Activated CD8-positive, alpha-beta memory T cell treated with anti-CD3 and anti-CD28 coated beads, Interleukin-2, amount 50 U/mL, for 48 hours (primary cell): ENCODE measurements around the gene DENND4C.

Source experiments
- DNase-seq: peaks from one replicate; pipeline ENCODE4 v3.0.0-alpha.2; 2020

DENND4C gene

GRCh38 chr9:19270421-19270949 is 40.0 kb downstream of the DENND4C start:
- no peak for DNase-seq

GRCh38 chr9:19271081-19271480 is 40.6 kb downstream of the DENND4C start:
- DNase-seq: no peak

DNA sequence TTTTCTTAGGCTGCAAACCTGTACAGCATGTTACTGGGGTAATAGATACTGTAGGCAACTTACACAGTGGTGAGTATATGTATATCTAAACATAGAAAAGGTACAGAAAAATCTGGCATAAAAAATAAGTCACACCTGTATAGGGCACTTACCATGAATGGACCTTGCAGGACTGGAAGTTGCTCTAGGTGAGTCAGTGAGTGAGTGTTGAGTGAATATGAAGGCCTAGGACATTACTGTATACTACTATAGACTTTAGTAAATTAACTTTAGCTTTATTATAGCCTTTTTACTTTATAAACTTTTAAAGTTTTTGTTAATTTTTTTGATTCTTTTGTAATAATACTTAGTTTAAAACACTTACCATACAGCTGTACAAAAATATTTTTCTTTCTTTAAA is 51.3 kb downstream of the DENND4C start:
- no peak for DNase-seq

GRCh38 chr9:19283072-19283710 is 52.7 kb downstream of the DENND4C start:
- DNase-seq: no peak

- DNase-seq: no peak
Measured at GRCh38 chr9:19284729-19285128, 54.2 kb downstream of the DENND4C start.

DNA sequence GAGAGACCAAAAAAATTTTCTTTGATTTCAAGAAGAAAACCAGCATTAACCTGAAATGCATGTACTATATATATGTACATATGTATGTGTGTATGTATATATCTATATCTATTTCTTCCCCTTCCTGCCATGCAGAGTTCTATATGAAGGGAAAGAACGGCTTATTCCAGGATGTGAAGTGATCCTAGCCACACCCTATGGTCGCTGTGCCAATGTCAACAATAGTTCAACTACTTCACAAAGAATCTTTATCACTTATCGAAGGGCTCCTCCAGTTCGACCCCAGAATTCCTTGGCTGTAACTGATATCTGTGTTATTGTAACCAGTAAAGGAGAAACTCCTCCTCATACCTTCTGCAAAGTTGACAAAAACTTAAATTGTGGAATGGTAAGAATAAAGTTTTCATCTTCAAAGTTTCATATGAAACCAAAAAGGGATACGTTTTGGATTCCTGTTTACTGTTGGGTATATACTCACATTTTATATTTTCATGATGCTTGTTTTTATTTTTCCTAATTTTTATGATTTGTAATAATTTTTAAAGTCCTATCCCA is 56.2 kb downstream of the DENND4C start:
- DNase-seq: no peak

- no peak for DNase-seq
Measured at GRCh38 chr9:19288081-19288480, 57.6 kb downstream of the DENND4C start.

DNA sequence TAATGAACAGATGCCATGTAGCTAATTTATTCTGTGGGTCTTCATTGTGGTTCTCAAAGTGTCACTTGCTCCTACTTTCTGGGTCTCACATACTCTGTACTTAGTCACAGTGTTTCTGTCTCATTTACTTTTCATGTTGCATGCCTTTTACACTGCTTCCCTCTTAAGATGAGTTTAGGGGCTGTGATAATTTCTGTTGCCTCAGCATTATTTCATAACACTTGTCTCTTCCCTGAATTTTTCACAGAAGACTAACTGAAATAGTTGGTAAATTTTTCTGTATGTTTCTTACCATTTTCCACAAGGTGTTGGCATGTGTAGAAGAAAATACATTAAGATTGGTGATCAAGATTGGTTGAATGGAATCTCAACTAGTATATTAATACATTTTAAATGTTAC is 59.6 kb downstream of the DENND4C start:
- no peak for DNase-seq

- DNase-seq: no peak
Measured at GRCh38 chr9:19294219-19294618, 63.7 kb downstream of the DENND4C start.

GRCh38 chr9:19298436-19299000 is 68.0 kb downstream of the DENND4C start:
- no peak for DNase-seq

GRCh38 chr9:19303216-19303615 is 72.7 kb downstream of the DENND4C start:
- DNase-seq: no peak

DNA sequence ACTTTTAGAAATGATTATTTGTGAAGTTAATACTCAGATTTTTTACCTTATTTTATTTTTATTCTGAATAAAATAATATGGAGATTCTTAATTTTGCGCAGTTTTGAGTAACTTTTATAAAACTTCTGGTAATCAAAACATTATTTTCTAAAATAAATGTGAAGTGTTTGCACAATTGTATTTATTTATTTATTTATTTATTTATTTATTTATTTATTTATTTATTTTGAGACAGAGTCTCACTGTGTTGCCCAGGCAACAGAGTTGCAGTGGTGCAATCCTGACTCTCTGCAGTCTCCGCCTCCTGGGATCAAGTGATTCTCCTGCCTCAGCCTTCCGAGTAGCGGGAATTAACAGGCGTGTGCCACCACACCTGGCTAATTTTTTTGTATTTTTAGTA is 76.1 kb downstream of the DENND4C start:
- no peak for DNase-seq

DNA sequence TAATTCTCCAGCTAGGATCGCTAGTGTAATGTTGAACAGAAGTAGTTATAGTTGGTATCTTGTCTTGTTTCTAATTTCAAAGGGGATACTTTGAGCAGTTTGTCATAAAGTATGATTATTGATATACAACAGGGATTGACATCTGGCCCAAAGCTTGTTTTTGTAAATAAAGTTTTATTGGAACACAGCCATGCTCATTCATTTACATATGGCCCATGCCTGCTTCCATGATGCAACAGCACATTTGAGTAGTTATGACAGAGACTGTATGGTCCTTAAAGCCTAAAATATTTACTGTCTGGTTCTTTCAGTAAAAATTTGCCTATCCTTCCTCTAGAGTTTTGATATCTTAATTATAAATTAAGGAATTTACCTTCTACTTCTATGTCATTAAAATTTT is 79.8 kb downstream of the DENND4C start:
- no peak for DNase-seq

- DNase-seq: no peak
Measured at GRCh38 chr9:19313573-19313972, 83.1 kb downstream of the DENND4C start.

GRCh38 chr9:19320495-19320894 is 90.0 kb downstream of the DENND4C start:
- DNase-seq: no peak

- DNase-seq: no peak
Measured at GRCh38 chr9:19331877-19332276, 101.4 kb downstream of the DENND4C start.

- no peak for DNase-seq
Measured at GRCh38 chr9:19336166-19336565, 105.7 kb downstream of the DENND4C start.

- DNase-seq: no peak
Measured at GRCh38 chr9:19342947-19343346, 112.5 kb downstream of the DENND4C start.

DNA sequence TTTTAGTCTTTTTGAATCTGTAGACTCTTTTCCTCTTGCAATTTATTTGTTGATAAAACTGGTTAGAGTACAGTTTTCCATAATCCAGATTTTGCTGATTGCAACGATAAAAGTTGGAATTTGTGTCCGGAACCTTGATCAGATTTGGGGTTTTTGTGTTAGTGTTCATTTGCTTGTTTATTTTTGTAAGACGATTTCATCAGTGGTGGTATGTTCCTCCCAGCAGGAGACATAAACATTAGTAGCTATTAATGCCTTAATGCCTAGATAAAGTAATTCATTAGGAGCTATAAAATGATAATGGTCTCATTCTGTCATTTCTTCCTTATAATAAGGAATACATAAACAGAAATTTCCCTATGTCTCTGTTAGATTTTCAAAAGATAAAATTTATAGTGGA is 128.2 kb downstream of the DENND4C start:
- no peak for DNase-seq

GRCh38 chr9:19369107-19369506 is 138.6 kb downstream of the DENND4C start:
- no peak for DNase-seq

DNA sequence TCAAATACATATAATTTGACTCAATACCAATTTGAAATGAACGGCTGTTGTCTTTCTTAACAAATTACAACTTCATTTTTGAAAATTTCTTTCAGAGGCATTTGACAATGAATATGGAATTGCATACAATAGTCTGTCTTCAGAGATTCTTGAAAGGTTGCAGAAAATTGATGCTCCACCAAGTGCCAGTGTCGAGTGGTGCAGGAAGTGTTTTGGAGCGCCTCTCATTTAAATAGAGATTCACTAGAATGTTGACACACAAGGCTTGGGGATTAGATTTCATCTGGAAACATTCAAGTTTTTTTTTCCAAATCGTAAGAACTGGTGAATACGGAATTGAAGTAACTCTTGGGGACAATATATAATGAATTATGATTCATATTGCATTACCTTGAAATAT is 141.4 kb downstream of the DENND4C start:
- no peak for DNase-seq

GRCh38 chr9:19372567-19372966 is 142.1 kb downstream of the DENND4C start:
- peak; percentile 50 for DNase-seq

GRCh38 chr9:19373527-19373926 is 143.0 kb downstream of the DENND4C start:
- DNase-seq: no peak

- DNase-seq: no peak
Measured at GRCh38 chr9:19375538-19375937, 145.0 kb downstream of the DENND4C start.

GRCh38 chr9:19376931-19377330 is 146.4 kb downstream of the DENND4C start:
- DNase-seq: no peak
